Liver (tissue), 3 donors: Measurements from ENCODE around the gene PGGT1B.

Source experiments
- JUND ChIP-seq, 2 donors: IDR thresholded peaks; 2 replicates each; pipeline ENCODE4 v1.6.1; 2016; ENCODE audit warnings: antibody characterized with exemption in 2 of 2
- RAD21 ChIP-seq, 2 donors: IDR thresholded peaks; 2 replicates each; pipeline ENCODE4 v1.6.1; 2016; ENCODE audit warnings: antibody characterized with exemption in 2 of 2, mild to moderate bottlenecking in 2 of 2
- REST ChIP-seq: IDR thresholded peaks from 2 replicates; pipeline ENCODE4 v1.6.1; 2016; ENCODE audit warnings: antibody characterized with exemption, mild to moderate bottlenecking
- RXRA ChIP-seq, 2 donors: IDR thresholded peaks; 2 replicates each; pipeline ENCODE4 v1.6.1; 2017 to 2018; ENCODE audit warnings: antibody characterized with exemption in 2 of 2, mild to moderate bottlenecking in 1 of 2
- TF ChIP-seq, protein P1 (sequence below): fragments of 150-350 bp; IDR thresholded peaks from 2 replicates; pipeline ENCODE4 v1.5.1; 2017; ENCODE audit warnings: improper control_type of control experiment, low read depth, low read length; ENCODE audit not compliant: missing input control
- donor health status: healthy.
- donor health status: healthy.

DNA sequence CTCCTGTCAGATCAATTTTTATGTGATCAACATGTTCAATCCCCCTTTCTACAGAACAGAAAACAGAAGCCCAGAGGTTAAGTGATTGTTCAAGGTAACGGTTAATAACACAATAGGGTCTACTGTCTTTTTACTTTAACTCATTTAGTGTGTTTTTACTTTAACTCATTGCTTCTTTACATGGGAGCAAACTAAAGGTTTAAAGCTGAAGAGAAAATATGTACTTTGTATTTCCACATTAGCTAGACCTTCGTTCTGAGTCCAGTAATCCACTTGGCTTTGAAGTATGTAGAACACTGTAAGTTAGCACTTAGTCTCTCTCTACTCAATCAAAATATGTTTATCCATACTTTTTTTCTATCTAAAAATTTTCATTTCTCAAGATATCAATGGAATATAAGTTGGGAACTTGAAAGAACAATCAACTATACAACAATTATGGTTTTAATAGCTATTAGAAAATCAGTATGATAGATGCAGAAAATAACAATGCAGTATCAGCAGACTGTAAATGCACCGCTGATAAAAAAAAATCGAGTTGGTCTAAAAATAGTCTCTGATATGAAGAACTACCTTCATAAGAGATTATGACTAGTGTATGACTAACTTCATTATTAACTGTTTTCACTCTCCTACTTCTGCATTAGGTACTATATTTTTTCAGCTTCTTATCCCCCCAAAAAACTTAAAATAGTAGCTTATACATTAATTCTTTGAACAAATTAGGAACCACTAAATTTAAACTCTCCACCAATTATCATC lies 20.6 kb downstream of the PGGT1B start:
- TF ChIP-seq, protein P1, sequence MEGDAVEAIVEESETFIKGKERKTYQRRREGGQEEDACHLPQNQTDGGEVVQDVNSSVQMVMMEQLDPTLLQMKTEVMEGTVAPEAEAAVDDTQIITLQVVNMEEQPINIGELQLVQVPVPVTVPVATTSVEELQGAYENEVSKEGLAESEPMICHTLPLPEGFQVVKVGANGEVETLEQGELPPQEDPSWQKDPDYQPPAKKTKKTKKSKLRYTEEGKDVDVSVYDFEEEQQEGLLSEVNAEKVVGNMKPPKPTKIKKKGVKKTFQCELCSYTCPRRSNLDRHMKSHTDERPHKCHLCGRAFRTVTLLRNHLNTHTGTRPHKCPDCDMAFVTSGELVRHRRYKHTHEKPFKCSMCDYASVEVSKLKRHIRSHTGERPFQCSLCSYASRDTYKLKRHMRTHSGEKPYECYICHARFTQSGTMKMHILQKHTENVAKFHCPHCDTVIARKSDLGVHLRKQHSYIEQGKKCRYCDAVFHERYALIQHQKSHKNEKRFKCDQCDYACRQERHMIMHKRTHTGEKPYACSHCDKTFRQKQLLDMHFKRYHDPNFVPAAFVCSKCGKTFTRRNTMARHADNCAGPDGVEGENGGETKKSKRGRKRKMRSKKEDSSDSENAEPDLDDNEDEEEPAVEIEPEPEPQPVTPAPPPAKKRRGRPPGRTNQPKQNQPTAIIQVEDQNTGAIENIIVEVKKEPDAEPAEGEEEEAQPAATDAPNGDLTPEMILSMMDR = no peak
- TF ChIP-seq RXRA (IDR thresholded peaks at IDR 0.05) = peak in 1 of 2 donors; percentile 25
- TF ChIP-seq JUND (IDR thresholded peaks at IDR 0.05) = peak in 1 of 2 donors; percentile 21
- TF ChIP-seq REST = no peak
- peak in 1 of 2 donors; percentile 12 for TF ChIP-seq RAD21 (IDR thresholded peaks at IDR 0.05)
